ENCODE results near the gene RASSF3. TPM values are rescaled to one million over a fixed set of nuclear protein-coding genes. Genes with fewer than 3 reads are reported as not detected.
A peak's percentile ranks its signal among the peaks of the same experiment; 100 is the strongest.

Gene RASSF3
- total and polyA plus RNA-seq, 2 of the 13 experiments (the other 11 are each of a cell fraction or from before 2014, with no cell fraction given): 15.5 to 16.0 TPM

DNA sequence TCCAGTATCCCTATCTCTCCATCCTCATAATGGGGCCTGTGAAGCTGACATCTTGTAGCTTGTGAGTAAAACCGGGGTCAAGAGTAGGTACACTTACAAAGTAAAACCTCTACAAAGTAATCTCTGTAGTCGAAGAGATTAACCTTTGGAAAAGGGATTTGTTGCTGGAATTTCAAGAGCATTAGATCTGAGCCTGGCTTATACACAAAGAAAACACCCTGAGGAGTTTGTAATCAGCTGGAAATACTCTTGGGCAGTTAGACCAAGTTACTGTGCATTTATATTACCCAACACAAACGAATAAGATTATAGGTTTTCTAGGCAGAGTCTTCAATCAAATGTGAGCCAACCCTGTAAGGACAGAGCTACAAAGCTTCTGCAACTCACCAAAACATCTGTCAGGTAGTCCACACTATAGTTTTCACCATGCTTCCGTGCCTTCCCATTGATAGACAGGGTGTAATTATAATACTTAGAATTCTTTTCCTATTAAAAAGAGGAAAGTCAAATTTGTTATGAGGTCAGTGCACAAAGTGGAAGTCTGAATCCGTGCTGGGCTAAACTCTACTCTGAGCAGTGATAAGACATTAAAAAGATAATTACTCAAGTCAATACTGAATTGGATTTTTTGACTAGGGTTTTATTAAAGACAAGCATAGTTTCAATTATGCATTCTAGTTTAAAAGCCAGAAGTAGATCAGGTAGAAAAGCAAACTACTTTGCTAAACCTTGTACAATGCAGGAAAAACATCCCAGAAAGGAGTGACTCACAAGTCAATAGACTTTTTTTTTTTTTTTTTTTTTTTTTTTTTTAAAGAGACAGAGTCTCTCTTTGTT is 134.3 kb downstream of the RASSF3 start:
- ATAC-seq (peak; percentile 64), DNase-seq (ENCODE audit: low spot score) (peak; percentile 41), FAIRE-seq (no peak)
- TF ChIP-seq ATM (IDR thresholded peaks at IDR 0.05; ENCODE audit: borderline replicate concordance) (no peak), EP300 (IDR thresholded peaks at IDR 0.05; ENCODE audit: low read depth in 2 of 2, low read length in 2 of 2) (0 out of 4 replicates have a peak, but pooled peaks of 1 of the 2 experiments have one; percentile 22), EP300 (CRISPR knock-in tag; IDR thresholded peaks at IDR 0.05; ENCODE audit: borderline replicate concordance) (no peak), ZNF362 (CRISPR knock-in tag; IDR thresholded peaks at IDR 0.05; ENCODE audit: borderline replicate concordance) (peak; percentile 89), ZBTB42 (CRISPR knock-in tag; IDR thresholded peaks at IDR 0.05) (no peak)
- Histone ChIP-seq H3K79me2 (ENCODE audit: insufficient read depth, low read length) (no peaks in the 10 kb centered on the region), H3K4me3 (replicated peaks in 1 of 3; ENCODE audit: insufficient read depth in 1 of 3, low read depth in 2 of 3, low read length in 3 of 3) (no peak overlapping the region), H3K9me3 (ENCODE audit: low read length) (no peaks in the 10 kb centered on the region), H3K9ac (ENCODE audit: insufficient read depth, low read depth, low read length) (no peak overlapping the region), H3K27me3 (ENCODE audit: control insufficient read depth in 1 of 2, insufficient read depth in 2 of 2, low read length in 2 of 2) (no peaks in the 10 kb centered on the region), H3K4me2 (ENCODE audit: low read depth, low read length) (0 out of 2 replicates have a peak overlapping the region, but pooled peaks have one; percentile 18), H4K20me1 (ENCODE audit: insufficient read depth, low read length) (no peaks in the 10 kb centered on the region), H3K27ac (ENCODE audit: extremely low read length, insufficient read depth, low read length) (peak overlapping the region; percentile 39), H3K4me1 (ENCODE audit: insufficient read depth, low read length) (peaks cover 13% of the 10 kb centered on the region), H2AFZ (ENCODE audit: low read length) (no peak overlapping the region), H3K36me3 (replicated peaks in 1 of 2; ENCODE audit: control insufficient read depth in 1 of 2, insufficient read depth in 2 of 2, low read length in 2 of 2) (peaks cover 18 to 53% of the 10 kb centered on the region in 2 experiments; a peak in 4 of 5 replicates)
- no TSS peak for BruUV-seq (replicated peaks)
- in situ Hi-C loops (cut with HindIII; ENCODE audit: extremely low pct_ligation_motif_present, low pct_unique_long_range_greater_than_20kb): no loop called here
- CTCF ChIA-PET (ENCODE audit: low intra/inter-chr PET ratio, low total read pairs): no interaction called here
- intact Hi-C loops (cut with micrococcal nuclease; ENCODE audit: unreplicated experiment): no loop called here
- POLR2A ChIA-PET: interaction anchor here (1.5 kb wide), 1 partner anchor 11 kb away, joined by 4 read pairs; no protein-coding TSS in a partner anchor
- 69% methylated on average over 5 of the region's 5 CpGs for WGBS (ENCODE audit: low lambda C conversion rate)

Data from HepG2 (cell line).